Activated B cell treated with CpG ODN at 0.5 μM for 24 hours (primary cell): Measurements from ENCODE around the gene ERN1. TPM values are rescaled to one million over a fixed set of nuclear protein-coding genes. Genes with fewer than 3 reads are reported as not detected.

Source experiments
- ATAC-seq: fragments of 200-7000 bp; cut with Tn5 transposase; one replicate; pipeline ENCODE4 v1.10.0; 2021; ENCODE audit warnings: low read depth, mild to moderate bottlenecking, moderate library complexity
- CTCF ChIA-PET: fragments of 350-600 bp; sonication (Branson Sonifier 250); formaldehyde crosslinking; loops from one replicate; lab custom pipeline; 2021; ENCODE audit warnings: antibody characterized with exemption; lab: Charles Lee
- POLR2A ChIA-PET: fragments of 350-600 bp; sonication (Branson Sonifier 250); formaldehyde crosslinking; loops from one replicate; lab custom pipeline; 2021; ENCODE audit warnings: antibody characterized with exemption; lab: Charles Lee
- DNase-seq: peaks from one replicate; pipeline ENCODE4 v3.0.0; 2022
- H3K27ac Mint-ChIP-seq: one replicate; pipeline ENCODE4 v1.8.0; 2020; ENCODE audit warnings: mixed read lengths
- H3K27me3 Mint-ChIP-seq: one replicate; pipeline ENCODE4 v1.8.0; 2021; ENCODE audit warnings: mixed read lengths
- H3K36me3 Mint-ChIP-seq: one replicate; pipeline ENCODE4 v1.8.0; 2021; ENCODE audit warnings: low read depth, mixed read lengths
- H3K4me1 Mint-ChIP-seq: one replicate; pipeline ENCODE4 v1.8.0; 2021; ENCODE audit warnings: mixed read lengths
- H3K4me3 Mint-ChIP-seq: one replicate; pipeline ENCODE4 v1.8.0; 2020; ENCODE audit warnings: mild to moderate bottlenecking, mixed read lengths
- H3K9me3 Mint-ChIP-seq: one replicate; pipeline ENCODE4 v1.8.0; 2020; ENCODE audit warnings: mixed read lengths
- intact Hi-C: fragments of 100-400 bp; cut with micrococcal nuclease; formaldehyde crosslinking; loops from one replicate; pipeline ENCODE4 v1.15.1; 2024
- total RNA-seq: library from RNA; stranded (reverse); gene quantifications from 2 replicates; pipeline ENCODE4 v1.2.3, GENCODE V29; 2022
- TF ChIP-seq, protein P1 (sequence below): fragments of 200-600 bp; IDR thresholded peaks from one replicate; pipeline ENCODE4 v1.8.0; 2022; ENCODE audit warnings: antibody characterized with exemption, mild to moderate bottlenecking

The ERN1 gene
- total RNA-seq, 1 donor from 2014 or later, result 12.9 TPM

DNA sequence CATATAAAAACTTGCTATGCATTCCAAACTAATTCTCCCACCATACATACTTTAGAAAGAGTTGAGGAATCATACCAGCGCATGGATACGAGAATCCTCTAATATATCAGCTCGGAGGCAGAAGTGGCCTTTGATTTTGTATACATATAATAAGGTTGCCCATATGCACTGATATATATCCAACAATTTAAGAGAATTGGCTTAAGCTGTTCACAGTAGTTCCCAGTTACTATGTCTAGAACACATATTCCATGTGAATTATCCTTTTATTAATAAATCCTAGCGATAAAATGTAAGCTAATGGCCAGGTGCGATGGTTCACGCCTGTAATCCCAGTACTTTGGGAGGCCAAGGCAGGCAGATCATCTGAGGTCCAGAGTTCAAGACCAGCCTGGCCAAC, 19.3 kb upstream of the ERN1 start:
- TF ChIP-seq, protein P1, sequence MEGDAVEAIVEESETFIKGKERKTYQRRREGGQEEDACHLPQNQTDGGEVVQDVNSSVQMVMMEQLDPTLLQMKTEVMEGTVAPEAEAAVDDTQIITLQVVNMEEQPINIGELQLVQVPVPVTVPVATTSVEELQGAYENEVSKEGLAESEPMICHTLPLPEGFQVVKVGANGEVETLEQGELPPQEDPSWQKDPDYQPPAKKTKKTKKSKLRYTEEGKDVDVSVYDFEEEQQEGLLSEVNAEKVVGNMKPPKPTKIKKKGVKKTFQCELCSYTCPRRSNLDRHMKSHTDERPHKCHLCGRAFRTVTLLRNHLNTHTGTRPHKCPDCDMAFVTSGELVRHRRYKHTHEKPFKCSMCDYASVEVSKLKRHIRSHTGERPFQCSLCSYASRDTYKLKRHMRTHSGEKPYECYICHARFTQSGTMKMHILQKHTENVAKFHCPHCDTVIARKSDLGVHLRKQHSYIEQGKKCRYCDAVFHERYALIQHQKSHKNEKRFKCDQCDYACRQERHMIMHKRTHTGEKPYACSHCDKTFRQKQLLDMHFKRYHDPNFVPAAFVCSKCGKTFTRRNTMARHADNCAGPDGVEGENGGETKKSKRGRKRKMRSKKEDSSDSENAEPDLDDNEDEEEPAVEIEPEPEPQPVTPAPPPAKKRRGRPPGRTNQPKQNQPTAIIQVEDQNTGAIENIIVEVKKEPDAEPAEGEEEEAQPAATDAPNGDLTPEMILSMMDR, result no peak
- ATAC-seq (no peak), DNase-seq (no peak)
- H3K9me3 Mint-ChIP-seq, result no peaks in the 10 kb centered on the region
- no peak overlapping the region for H3K4me3 Mint-ChIP-seq
- no peak overlapping the region for H3K27ac Mint-ChIP-seq
- no peaks in the 10 kb centered on the region for H3K27me3 Mint-ChIP-seq
- peaks cover 16% of the 10 kb centered on the region for H3K4me1 Mint-ChIP-seq
- ChIA-PET POLR2A (no interaction called here), CTCF (interaction anchor here (1.8 kb wide), 1 partner anchor 16 kb away, joined by 6 read pairs; no protein-coding TSS in a partner anchor)
- peaks cover 32% of the 10 kb centered on the region for H3K36me3 Mint-ChIP-seq
- intact Hi-C loops, result loop anchor here (5.0 to 10.0 kb wide), 4 partner anchors 68 to 524 kb away; partner anchors contain the start of genes MAP3K3 and SMURF2

DNA sequence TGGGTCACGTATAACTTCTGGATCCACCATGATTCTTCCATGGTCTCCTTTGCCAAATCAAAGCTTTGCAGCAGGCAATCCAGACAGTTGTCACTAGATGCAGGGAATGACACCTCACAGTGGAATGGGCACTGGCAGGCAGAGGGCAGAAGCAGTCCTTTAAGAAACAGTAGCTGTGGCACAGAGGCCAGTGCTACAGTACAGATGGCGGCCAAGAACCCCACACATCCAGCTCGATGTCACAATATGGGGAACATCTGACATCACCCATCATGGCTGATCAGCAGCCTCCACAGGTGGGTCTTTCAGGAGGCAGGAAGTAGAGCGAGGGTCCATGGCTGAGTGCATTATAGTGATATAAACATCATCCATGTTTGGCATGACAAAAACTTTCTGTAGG, 18.8 kb upstream of the ERN1 start:
- ChIA-PET CTCF (interaction anchor here (1.6 to 1.8 kb wide), 2 partner anchors 15 to 158 kb away, joined by 4 to 6 read pairs; no protein-coding TSS in a partner anchor), POLR2A (interaction anchor here (4.0 kb wide), 1 partner anchor 358 kb away, joined by 18 read pairs; the partner anchor contains the start of genes CEP95 and DDX5)
- no peak for DNase-seq
- Mint-ChIP-seq H3K36me3 (peaks cover 31% of the 10 kb centered on the region), H3K4me3 (no peak overlapping the region), H3K4me1 (peaks cover 16% of the 10 kb centered on the region), H3K9me3 (no peaks in the 10 kb centered on the region), H3K27me3 (no peaks in the 10 kb centered on the region), H3K27ac (peak overlapping the region; percentile 65)
- TF ChIP-seq, protein P1, result no peak
- no peak for ATAC-seq
- intact Hi-C loops, result loop anchor here (5.0 to 10.0 kb wide), 4 partner anchors 69 to 524 kb away; partner anchors contain the start of genes MAP3K3 and SMURF2

DNA sequence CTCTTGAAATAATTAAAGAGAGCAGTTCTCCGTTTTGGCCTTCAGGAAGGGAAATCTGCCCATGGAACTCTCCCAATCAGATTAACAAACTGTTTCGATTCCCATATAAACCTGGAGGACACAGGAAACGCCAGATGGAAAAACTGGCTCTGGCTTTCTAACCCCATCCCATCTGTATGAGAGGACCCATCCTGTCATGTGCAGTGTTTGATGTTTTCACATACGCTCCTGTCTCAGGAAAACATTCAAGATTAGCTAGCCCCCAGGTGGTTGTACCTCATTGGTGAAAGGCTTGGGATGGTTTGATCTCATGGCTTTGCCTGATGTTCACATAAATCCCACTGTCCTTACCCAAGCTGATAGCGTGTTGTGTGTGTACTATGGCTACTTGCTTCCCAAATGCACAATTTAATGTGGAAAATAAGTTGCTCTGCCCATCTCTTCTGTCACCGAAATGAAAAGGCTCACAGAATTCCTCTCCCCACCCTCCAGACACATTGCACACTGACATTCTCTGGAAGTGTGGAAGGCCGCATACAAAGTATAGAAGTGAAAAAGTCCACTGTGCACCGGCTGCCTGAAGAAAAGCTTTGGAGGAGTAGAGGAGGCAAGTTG, 18.2 kb upstream of the ERN1 start:
- intact Hi-C loops, result loop anchor here (5.0 to 10.0 kb wide), 4 partner anchors 69 to 523 kb away; partner anchors contain the start of genes MAP3K3 and SMURF2
- Mint-ChIP-seq H3K4me1 (peaks cover 16% of the 10 kb centered on the region), H3K27me3 (no peaks in the 10 kb centered on the region), H3K36me3 (peaks cover 25% of the 10 kb centered on the region), H3K27ac (no peak overlapping the region), H3K9me3 (no peaks in the 10 kb centered on the region), H3K4me3 (peak overlapping the region; percentile 44)
- TF ChIP-seq, protein P1, result no peak
- DNase-seq (no peak), ATAC-seq (no peak)
- ChIA-PET POLR2A (interaction anchor here (1.0 to 4.0 kb wide), 3 partner anchors 17 to 358 kb away, joined by 3 to 103 read pairs (median 18); partner anchors contain the start of genes CEP95, DDX5 and ERN1), CTCF (interaction anchor here (1.6 to 1.8 kb wide), 2 partner anchors 15 to 158 kb away, joined by 4 to 6 read pairs; no protein-coding TSS in a partner anchor)

DNA sequence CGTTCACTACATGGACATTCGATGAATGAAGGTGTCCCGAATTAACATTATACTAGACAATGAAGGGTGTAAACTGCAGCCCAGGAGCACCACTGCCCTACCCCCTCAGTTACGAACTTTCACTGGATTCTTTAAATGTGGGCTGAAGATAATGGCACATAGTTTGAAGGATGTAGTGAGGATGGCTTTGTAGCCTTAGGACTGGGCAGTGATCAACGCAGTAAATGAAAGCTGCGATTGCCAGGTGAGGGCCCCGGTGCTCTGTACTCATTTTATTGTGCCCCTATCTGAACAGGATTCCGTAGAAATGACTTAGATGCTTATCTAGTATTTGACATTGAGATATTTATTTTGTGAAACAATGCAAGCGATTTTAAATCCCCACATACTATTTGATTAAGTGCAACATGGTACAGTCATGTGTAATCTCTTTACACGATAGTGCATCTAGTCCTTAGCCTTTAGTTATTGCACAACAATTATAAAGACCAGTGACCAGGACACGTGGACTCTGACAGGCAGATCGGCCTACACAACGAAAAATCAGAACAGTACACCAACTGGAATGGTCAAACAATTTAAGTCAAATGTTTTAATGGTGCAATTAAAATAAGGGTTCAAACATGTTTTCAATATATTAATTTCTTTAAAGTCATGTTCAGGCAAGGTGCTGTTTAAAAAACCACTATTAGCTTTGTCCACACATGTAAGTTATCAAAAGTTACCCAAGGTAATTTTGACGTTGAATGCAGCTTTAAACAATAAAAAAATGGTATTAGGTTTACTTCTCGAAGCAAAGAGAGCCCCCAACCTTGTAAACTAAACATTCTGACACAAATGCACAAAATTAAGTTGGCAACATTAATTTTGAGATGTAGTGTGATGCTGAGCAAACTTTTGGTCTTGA, 17.4 kb upstream of the ERN1 start:
- Mint-ChIP-seq H3K27me3 (no peaks in the 10 kb centered on the region), H3K4me3 (no peak overlapping the region), H3K4me1 (peaks cover 16% of the 10 kb centered on the region), H3K36me3 (peaks cover 18% of the 10 kb centered on the region), H3K9me3 (no peaks in the 10 kb centered on the region), H3K27ac (no peak overlapping the region)
- CTCF ChIA-PET, result interaction anchor here (1.6 kb wide), 1 partner anchor 157 kb away, joined by 4 read pairs; no protein-coding TSS in a partner anchor
- no peak for ATAC-seq
- intact Hi-C loops, result loop anchor here (2.0 to 10.0 kb wide), 5 partner anchors 70 to 523 kb away; partner anchors contain the start of genes CEP95, DDX5, MAP3K3 and SMURF2
- TF ChIP-seq, protein P1, result no peak
- POLR2A ChIA-PET, result interaction anchor here (1.0 to 4.0 kb wide), 8 partner anchors 16 to 828 kb away, joined by 3 to 103 read pairs (median 13); partner anchors contain the start of genes CEP95, DDX5, ERN1 and ICAM2
- no peak for DNase-seq
